ENCODE measurements around the gene ESYT2.

- TF ChIP-seq EP300 (IDR thresholded peaks at IDR 0.05) (no peak), POLR2AphosphoS5 (IDR thresholded peaks at IDR 0.05) (no peak)
These were observed 9.6 kb downstream of the ESYT2 start for GRCh38 chr7:158819571-158820203.
